ENCODE measurements around the gene SRPRB. TPM values are rescaled to one million over a fixed set of nuclear protein-coding genes. Genes with fewer than 3 reads are reported as not detected.
A peak's percentile ranks its signal among the peaks of the same experiment; 100 is the strongest.

Gene SRPRB
- total RNA-seq, 1 donor from 2014 or later = 26.0 TPM

GRCh38 chr3:133824961-133825485 lies 19.4 kb downstream of the SRPRB start:
- no peak for DNase-seq
- H3K36me3 ChIP-seq = peaks cover 28% of the 10 kb centered on the region
- intact Hi-C loops (cut with micrococcal nuclease) = no loop called here
- H3K4me1 ChIP-seq = peaks cover 34% of the 10 kb centered on the region
- no peaks in the 10 kb centered on the region for H3K9me3 ChIP-seq (replicated peaks)
- TF ChIP-seq CTCF (IDR thresholded peaks at IDR 0.05; ENCODE audit: borderline replicate concordance) = no peak
- H3K4me3 ChIP-seq = no peak overlapping the region
- no peak overlapping the region for H3K27ac ChIP-seq (replicated peaks)
- H3K27me3 ChIP-seq (ENCODE audit: low read depth) = no peaks in the 10 kb centered on the region

- no peak for DNase-seq
- TF ChIP-seq CTCF (IDR thresholded peaks at IDR 0.05; ENCODE audit: borderline replicate concordance) = no peak
- H3K4me3 ChIP-seq = no peak overlapping the region
- H3K27me3 ChIP-seq (ENCODE audit: low read depth) = no peaks in the 10 kb centered on the region
- H3K4me1 ChIP-seq = peaks cover 35% of the 10 kb centered on the region
- no peaks in the 10 kb centered on the region for H3K9me3 ChIP-seq (replicated peaks)
- intact Hi-C loops (cut with micrococcal nuclease) = no loop called here
- peaks cover 16% of the 10 kb centered on the region for H3K36me3 ChIP-seq
- no peak overlapping the region for H3K27ac ChIP-seq (replicated peaks)
Observed at GRCh38 chr3:133825969-133826727, 20.5 kb downstream of the SRPRB start.

- H3K36me3 ChIP-seq = peaks cover 13% of the 10 kb centered on the region
- peaks cover 25% of the 10 kb centered on the region for H3K4me1 ChIP-seq
- H3K9me3 ChIP-seq (replicated peaks) = no peaks in the 10 kb centered on the region
- no peak for TF ChIP-seq CTCF (IDR thresholded peaks at IDR 0.05; ENCODE audit: borderline replicate concordance)
- intact Hi-C loops (cut with micrococcal nuclease) = no loop called here
- no peak for DNase-seq
- H3K4me3 ChIP-seq = no peak overlapping the region
- no peaks in the 10 kb centered on the region for H3K27me3 ChIP-seq (ENCODE audit: low read depth)
- no peak overlapping the region for H3K27ac ChIP-seq (replicated peaks)
Observed at GRCh38 chr3:133827136-133827535, 21.5 kb downstream of the SRPRB start.

GRCh38 chr3:133827684-133828083 lies 22.1 kb downstream of the SRPRB start:
- intact Hi-C loops (cut with micrococcal nuclease) = no loop called here
- DNase-seq = no peak
- Histone ChIP-seq H3K4me3 (no peak overlapping the region), H3K9me3 (replicated peaks) (no peaks in the 10 kb centered on the region), H3K36me3 (peaks cover 15% of the 10 kb centered on the region), H3K4me1 (peaks cover 25% of the 10 kb centered on the region), H3K27me3 (ENCODE audit: low read depth) (no peaks in the 10 kb centered on the region), H3K27ac (replicated peaks) (no peak overlapping the region)
- no peak for TF ChIP-seq CTCF (IDR thresholded peaks at IDR 0.05; ENCODE audit: borderline replicate concordance)

- Histone ChIP-seq H3K27ac (replicated peaks) (peak overlapping the region; percentile 72), H3K4me3 (no peak overlapping the region), H3K36me3 (peaks cover 24% of the 10 kb centered on the region), H3K9me3 (replicated peaks) (no peaks in the 10 kb centered on the region), H3K4me1 (peaks cover 25% of the 10 kb centered on the region), H3K27me3 (ENCODE audit: low read depth) (no peaks in the 10 kb centered on the region)
- intact Hi-C loops (cut with micrococcal nuclease) = no loop called here
- no peak for TF ChIP-seq CTCF (IDR thresholded peaks at IDR 0.05; ENCODE audit: borderline replicate concordance)
- peak; percentile 53 for DNase-seq
Observed at GRCh38 chr3:133828576-133829309, 23.1 kb downstream of the SRPRB start.
